HepG2 (cell line): Measurements from ENCODE around the gene STOML2. TPM values are rescaled to one million over a fixed set of nuclear protein-coding genes. Genes with fewer than 3 reads are reported as not detected.
A peak's percentile ranks its signal among the peaks of the same experiment; 100 is the strongest.

Source experiments
- DMAP1 ChIP-seq: IDR thresholded peaks from 2 replicates; pipeline ENCODE4 v1.6.1; 2016
- MAF1 ChIP-seq: sonication (generic); formaldehyde crosslinking; IDR thresholded peaks from 2 replicates; pipeline ENCODE4 v1.5.0; 2020; ENCODE audit warnings: missing genetic modification reagents, borderline replicate concordance
- MED13 ChIP-seq: sonication (generic); formaldehyde crosslinking; IDR thresholded peaks from 2 replicates; pipeline ENCODE4 v1.5.0; 2020; ENCODE audit warnings: missing genetic modification reagents
- MTF1 ChIP-seq: sonication (generic); formaldehyde crosslinking; IDR thresholded peaks from 2 replicates; pipeline ENCODE4 v1.5.0; 2020; ENCODE audit warnings: missing genetic modification reagents
- RARA ChIP-seq: IDR thresholded peaks from 2 replicates; pipeline ENCODE4 v1.6.1; 2016; ENCODE audit warnings: missing genetic modification reagents, missing compliant biosample characterization
- TAF1 ChIP-seq: sonication (generic); formaldehyde crosslinking; IDR thresholded peaks from 2 replicates; pipeline ENCODE4 v1.4.0; 2020; ENCODE audit warnings: missing genetic modification reagents
- TCF7 ChIP-seq: sonication (generic); IDR thresholded peaks from 2 replicates; pipeline ENCODE4 v1.6.1; 2016; ENCODE audit warnings: antibody characterized with exemption, low read depth
- XBP1 ChIP-seq: sonication (generic); formaldehyde crosslinking; IDR thresholded peaks from 2 replicates; pipeline ENCODE4 v1.5.0; 2020; ENCODE audit warnings: missing genetic modification reagents
- ZNF205 ChIP-seq: IDR thresholded peaks from 2 replicates; pipeline ENCODE4 v1.6.1; 2018; ENCODE audit warnings: missing biosample characterization, missing genetic modification reagents
- ZNF234 ChIP-seq: sonication (generic); formaldehyde crosslinking; conservative IDR thresholded peaks from 2 replicates; pipeline ENCODE4 v1.5.1; 2020; ENCODE audit warnings: mild to moderate bottlenecking, missing genetic modification reagents
- ZNF337 ChIP-seq: sonication (generic); formaldehyde crosslinking; IDR thresholded peaks from 2 replicates; pipeline ENCODE4 v1.5.1; 2020; ENCODE audit warnings: missing genetic modification reagents, low read depth, mild to moderate bottlenecking, borderline replicate concordance
- ZNF343 ChIP-seq: sonication (generic); formaldehyde crosslinking; IDR thresholded peaks from 2 replicates; pipeline ENCODE4 v1.4.0; 2020; ENCODE audit warnings: mild to moderate bottlenecking, missing genetic modification reagents
- ZNF644 ChIP-seq: IDR thresholded peaks from 2 replicates; pipeline ENCODE4 v1.6.1; 2016; ENCODE audit warnings: low read depth
- ZSCAN12 ChIP-seq: sonication (generic); formaldehyde crosslinking; IDR thresholded peaks from 2 replicates; pipeline ENCODE4 v1.9.0; 2021; ENCODE audit warnings: mild to moderate bottlenecking, missing genetic modification reagents
- ZSCAN20 ChIP-seq: sonication (generic); formaldehyde crosslinking; IDR thresholded peaks from 2 replicates; pipeline ENCODE4 v1.4.0; 2020; ENCODE audit warnings: missing genetic modification reagents, mild to moderate bottlenecking, borderline replicate concordance
- polyA plus RNA-seq, 8 experiments: library from polyadenylated mRNA; depleted of rRNA in 3 of 8; stranded (reverse) in 7 of 8; unstranded in 1 of 8; fragments of >200 nt; fragmentation: Illumina TruSeq in 4 of 8; extraction: Trizol in 4 of 8; gene quantifications; 2 replicates each; pipeline versions ENCODE4 v1.2.1 to v1.2.3, GENCODE V29; 2011 to 2016; ENCODE audit warnings: low read depth in 4 of 8, missing spikeins in 1 of 8, mixed read lengths in 1 of 8; ENCODE audit not compliant: insufficient read depth in 1 of 8
- total RNA-seq, 5 experiments: library from RNA; depleted of rRNA; stranded (reverse); fragments of >200 nt; fragmentation: Illumina TruSeq; extraction: Trizol; gene quantifications; 2 replicates each; pipeline ENCODE4 v1.2.3, GENCODE V29; 2016; ENCODE audit warnings: low read depth in 1 of 5
- TF ChIP-seq, protein P1 (sequence below): IDR thresholded peaks from 2 replicates; pipeline ENCODE4 v1.4.0; 2020; ENCODE audit warnings: mild to moderate bottlenecking, missing genetic modification reagents
- TF ChIP-seq, protein P2 (sequence below): sonication (generic); formaldehyde crosslinking; IDR thresholded peaks from 2 replicates; pipeline ENCODE4 v1.4.0; 2020; ENCODE audit warnings: low read depth, mild to moderate bottlenecking, missing genetic modification reagents
- TF ChIP-seq, protein P3 (sequence below): sonication (generic); IDR thresholded peaks from 2 replicates; pipeline ENCODE4 v1.6.1; 2016; ENCODE audit warnings: low read depth, borderline replicate concordance
- TF ChIP-seq, protein P4 (sequence below): sonication (generic); formaldehyde crosslinking; IDR thresholded peaks from 2 replicates; pipeline ENCODE4 v1.4.0; 2020; ENCODE audit warnings: mild to moderate bottlenecking, low read depth, missing genetic modification reagents
- TF ChIP-seq, protein P5 (sequence below): sonication (generic); formaldehyde crosslinking; IDR thresholded peaks from 2 replicates; pipeline ENCODE4 v1.9.0; 2021; ENCODE audit warnings: missing genetic modification reagents, mild to moderate bottlenecking, borderline replicate concordance

The STOML2 gene
- total and polyA plus RNA-seq, 2 of the 13 experiments (the other 11 are each of a cell fraction or from before 2014, with no cell fraction given), result 245 to 250 TPM

DNA sequence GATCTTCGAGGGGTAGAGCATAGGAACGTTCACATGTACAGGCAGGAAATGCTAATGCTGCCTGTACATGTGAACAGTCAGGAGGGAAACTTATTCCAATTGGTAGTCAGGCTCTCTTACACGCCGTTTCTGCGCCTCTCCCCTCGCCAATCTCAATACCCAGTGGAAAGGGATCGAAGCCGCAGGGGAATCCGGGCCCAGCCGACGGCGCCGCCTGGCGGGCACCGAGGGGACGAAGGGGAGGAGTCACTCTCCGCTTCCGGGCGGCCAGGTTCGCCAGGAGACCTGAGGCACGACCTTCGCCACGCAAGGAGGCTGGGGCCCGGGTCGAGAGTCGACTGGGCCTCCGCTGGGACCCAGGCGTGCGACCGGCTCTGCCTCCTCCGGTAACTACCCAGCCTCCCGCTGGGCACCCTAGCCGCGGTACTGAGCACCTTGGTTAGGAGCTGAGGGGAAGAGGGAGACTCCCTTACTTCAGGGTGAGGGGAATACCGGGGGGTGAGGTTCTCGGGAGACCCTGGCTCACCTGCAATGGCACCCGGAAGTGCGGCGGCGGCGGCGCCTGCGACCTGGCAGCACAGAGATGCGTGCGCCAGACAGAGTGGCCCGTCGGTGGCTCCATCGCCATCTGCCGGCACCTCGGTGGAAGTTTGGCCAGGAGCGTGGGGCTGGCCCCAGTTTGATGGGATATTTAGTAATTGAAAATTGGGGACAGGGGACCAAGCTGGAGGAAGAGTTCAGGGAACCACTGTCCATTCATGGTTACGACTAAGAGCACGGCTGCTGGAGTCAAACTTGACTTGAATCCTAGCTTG is 6.7 kb downstream of the STOML2 start, which contains the start of gene PIGO (continued):
- TF ChIP-seq TCF7 (no peak), ZNF343 (CRISPR knock-in tag) (peak; percentile 95; the same call in 1 of the 2 replicates), TAF1 (peak; percentile 95), RARA (CRISPR knock-in tag) (0 out of 2 replicates have a peak, but pooled peaks have one; percentile 45), MED13 (0 out of 2 replicates have a peak, but pooled peaks have one; percentile 41), XBP1 (CRISPR knock-in tag) (no peak), ZSCAN12 (CRISPR knock-in tag) (no peak), ZNF337 (CRISPR knock-in tag) (peak; percentile 89; the same call in 1 of the 2 replicates), DMAP1 (CRISPR knock-in tag) (peak; percentile 99), MAF1 (CRISPR knock-in tag) (no peak), ZNF644 (CRISPR knock-in tag) (no peak), ZNF234 (CRISPR knock-in tag) (peak; percentile 90; the same call in 1 of the 2 replicates), MTF1 (CRISPR knock-in tag) (no peak), ZSCAN20 (CRISPR knock-in tag) (peak; percentile 71), ZNF205 (peak; percentile 67)
- TF ChIP-seq, protein P1, sequence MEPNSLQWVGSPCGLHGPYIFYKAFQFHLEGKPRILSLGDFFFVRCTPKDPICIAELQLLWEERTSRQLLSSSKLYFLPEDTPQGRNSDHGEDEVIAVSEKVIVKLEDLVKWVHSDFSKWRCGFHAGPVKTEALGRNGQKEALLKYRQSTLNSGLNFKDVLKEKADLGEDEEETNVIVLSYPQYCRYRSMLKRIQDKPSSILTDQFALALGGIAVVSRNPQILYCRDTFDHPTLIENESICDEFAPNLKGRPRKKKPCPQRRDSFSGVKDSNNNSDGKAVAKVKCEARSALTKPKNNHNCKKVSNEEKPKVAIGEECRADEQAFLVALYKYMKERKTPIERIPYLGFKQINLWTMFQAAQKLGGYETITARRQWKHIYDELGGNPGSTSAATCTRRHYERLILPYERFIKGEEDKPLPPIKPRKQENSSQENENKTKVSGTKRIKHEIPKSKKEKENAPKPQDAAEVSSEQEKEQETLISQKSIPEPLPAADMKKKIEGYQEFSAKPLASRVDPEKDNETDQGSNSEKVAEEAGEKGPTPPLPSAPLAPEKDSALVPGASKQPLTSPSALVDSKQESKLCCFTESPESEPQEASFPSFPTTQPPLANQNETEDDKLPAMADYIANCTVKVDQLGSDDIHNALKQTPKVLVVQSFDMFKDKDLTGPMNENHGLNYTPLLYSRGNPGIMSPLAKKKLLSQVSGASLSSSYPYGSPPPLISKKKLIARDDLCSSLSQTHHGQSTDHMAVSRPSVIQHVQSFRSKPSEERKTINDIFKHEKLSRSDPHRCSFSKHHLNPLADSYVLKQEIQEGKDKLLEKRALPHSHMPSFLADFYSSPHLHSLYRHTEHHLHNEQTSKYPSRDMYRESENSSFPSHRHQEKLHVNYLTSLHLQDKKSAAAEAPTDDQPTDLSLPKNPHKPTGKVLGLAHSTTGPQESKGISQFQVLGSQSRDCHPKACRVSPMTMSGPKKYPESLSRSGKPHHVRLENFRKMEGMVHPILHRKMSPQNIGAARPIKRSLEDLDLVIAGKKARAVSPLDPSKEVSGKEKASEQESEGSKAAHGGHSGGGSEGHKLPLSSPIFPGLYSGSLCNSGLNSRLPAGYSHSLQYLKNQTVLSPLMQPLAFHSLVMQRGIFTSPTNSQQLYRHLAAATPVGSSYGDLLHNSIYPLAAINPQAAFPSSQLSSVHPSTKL (CRISPR knock-in tag), result peak; percentile 71; the same call in 1 of the 2 replicates
- TF ChIP-seq, protein P2, sequence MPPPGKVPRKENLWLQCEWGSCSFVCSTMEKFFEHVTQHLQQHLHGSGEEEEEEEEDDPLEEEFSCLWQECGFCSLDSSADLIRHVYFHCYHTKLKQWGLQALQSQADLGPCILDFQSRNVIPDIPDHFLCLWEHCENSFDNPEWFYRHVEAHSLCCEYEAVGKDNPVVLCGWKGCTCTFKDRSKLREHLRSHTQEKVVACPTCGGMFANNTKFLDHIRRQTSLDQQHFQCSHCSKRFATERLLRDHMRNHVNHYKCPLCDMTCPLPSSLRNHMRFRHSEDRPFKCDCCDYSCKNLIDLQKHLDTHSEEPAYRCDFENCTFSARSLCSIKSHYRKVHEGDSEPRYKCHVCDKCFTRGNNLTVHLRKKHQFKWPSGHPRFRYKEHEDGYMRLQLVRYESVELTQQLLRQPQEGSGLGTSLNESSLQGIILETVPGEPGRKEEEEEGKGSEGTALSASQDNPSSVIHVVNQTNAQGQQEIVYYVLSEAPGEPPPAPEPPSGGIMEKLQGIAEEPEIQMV, result peak; percentile 91; the same call in 1 of the 2 replicates
- TF ChIP-seq, protein P3, sequence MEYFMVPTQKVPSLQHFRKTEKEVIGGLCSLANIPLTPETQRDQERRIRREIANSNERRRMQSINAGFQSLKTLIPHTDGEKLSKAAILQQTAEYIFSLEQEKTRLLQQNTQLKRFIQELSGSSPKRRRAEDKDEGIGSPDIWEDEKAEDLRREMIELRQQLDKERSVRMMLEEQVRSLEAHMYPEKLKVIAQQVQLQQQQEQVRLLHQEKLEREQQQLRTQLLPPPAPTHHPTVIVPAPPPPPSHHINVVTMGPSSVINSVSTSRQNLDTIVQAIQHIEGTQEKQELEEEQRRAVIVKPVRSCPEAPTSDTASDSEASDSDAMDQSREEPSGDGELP, result peak; percentile 66; the same call in 1 of the 2 replicates
- TF ChIP-seq, protein P4, sequence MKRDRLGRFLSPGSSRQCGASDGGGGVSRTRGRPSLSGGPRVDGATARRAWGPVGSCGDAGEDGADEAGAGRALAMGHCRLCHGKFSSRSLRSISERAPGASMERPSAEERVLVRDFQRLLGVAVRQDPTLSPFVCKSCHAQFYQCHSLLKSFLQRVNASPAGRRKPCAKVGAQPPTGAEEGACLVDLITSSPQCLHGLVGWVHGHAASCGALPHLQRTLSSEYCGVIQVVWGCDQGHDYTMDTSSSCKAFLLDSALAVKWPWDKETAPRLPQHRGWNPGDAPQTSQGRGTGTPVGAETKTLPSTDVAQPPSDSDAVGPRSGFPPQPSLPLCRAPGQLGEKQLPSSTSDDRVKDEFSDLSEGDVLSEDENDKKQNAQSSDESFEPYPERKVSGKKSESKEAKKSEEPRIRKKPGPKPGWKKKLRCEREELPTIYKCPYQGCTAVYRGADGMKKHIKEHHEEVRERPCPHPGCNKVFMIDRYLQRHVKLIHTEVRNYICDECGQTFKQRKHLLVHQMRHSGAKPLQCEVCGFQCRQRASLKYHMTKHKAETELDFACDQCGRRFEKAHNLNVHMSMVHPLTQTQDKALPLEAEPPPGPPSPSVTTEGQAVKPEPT (CRISPR knock-in tag), result peak; percentile 82
- TF ChIP-seq, protein P5, sequence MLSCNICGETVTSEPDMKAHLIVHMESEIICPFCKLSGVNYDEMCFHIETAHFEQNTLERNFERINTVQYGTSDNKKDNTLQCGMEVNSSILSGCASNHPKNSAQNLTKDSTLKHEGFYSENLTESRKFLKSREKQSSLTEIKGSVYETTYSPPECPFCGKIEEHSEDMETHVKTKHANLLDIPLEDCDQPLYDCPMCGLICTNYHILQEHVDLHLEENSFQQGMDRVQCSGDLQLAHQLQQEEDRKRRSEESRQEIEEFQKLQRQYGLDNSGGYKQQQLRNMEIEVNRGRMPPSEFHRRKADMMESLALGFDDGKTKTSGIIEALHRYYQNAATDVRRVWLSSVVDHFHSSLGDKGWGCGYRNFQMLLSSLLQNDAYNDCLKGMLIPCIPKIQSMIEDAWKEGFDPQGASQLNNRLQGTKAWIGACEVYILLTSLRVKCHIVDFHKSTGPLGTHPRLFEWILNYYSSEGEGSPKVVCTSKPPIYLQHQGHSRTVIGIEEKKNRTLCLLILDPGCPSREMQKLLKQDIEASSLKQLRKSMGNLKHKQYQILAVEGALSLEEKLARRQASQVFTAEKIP (CRISPR knock-in tag), result no peak
